Lower leg skin (tissue), 4 donors: ENCODE measurements around the gene TRPC3. TPM values are rescaled to one million over a fixed set of nuclear protein-coding genes. Genes with fewer than 3 reads are reported as not detected.

Experiments
- DNase-seq, 2 donors: peaks; one replicate each; pipeline ENCODE4 v3.0.0-alpha.2; 2019; ENCODE audit warnings: low spot score in 2 of 2
- H3K4me3 ChIP-seq: fragments of 200-600 bp; sonication (generic); 2 replicates; pipeline ENCODE4 v1.5.1; 2017; ENCODE audit warnings: mild to moderate bottlenecking, low read depth; ENCODE audit not compliant: poor library complexity, severe bottlenecking
- CTCF ChIP-seq, 3 donors: fragments of 450-650 bp; IDR thresholded peaks; one replicate each; pipeline ENCODE4 v1.5.1; 2016; ENCODE audit warnings: antibody characterized with exemption in 3 of 3, mild to moderate bottlenecking in 3 of 3, moderate library complexity in 2 of 3
- POLR2A ChIP-seq, 2 donors: fragments of 450-650 bp; IDR thresholded peaks; one replicate each; pipeline ENCODE4 v1.6.1; 2016 to 2017; ENCODE audit warnings: antibody characterized with exemption in 2 of 2, mild to moderate bottlenecking in 1 of 2, moderate library complexity in 1 of 2
- WGBS, 2 donors: methylation state at CpG; one replicate each; pipeline ENCODE4 v1.1.5; 2018; 5-methylcytosine and 5-hydroxymethylcytosine counted together
- intact Hi-C: fragments of 100-400 bp; cut with DNase I; formaldehyde crosslinking; loops from one replicate; pipeline ENCODE4 v1.15.0; 2023; ENCODE audit warnings: low total_unique reads
- total RNA-seq, 4 donors: library from RNA; depleted of rRNA; stranded (reverse); fragments of >200 nt; gene quantifications; one replicate each; pipeline ENCODE4 v1.1.0, GENCODE V29; 2016

The TRPC3 gene
- total RNA-seq, 4 donors from 2014 or later, result 0.06 to 0.38 (median 0.25) TPM

GRCh38 chr4:121977251-121978171 lies 25.7 kb upstream of the TRPC3 start:
- no peak for TF ChIP-seq CTCF (IDR thresholded peaks at IDR 0.05)
- no peak for TF ChIP-seq POLR2A (IDR thresholded peaks at IDR 0.05)
- DNase-seq, result no peak
- WGBS, 2 donors, result 65 to 71% methylated on average over 9 of the region's 9 CpGs
- intact Hi-C loops, result no loop called here
- no peak overlapping the region for H3K4me3 ChIP-seq

GRCh38 chr4:121975784-121976183 lies 23.9 kb upstream of the TRPC3 start:
- H3K4me3 ChIP-seq, result no peak overlapping the region
- no peak for DNase-seq
- 54 to 58% methylated on average over 2 of the region's 2 CpGs for WGBS, 2 donors
- intact Hi-C loops, result no loop called here
- TF ChIP-seq CTCF (IDR thresholded peaks at IDR 0.05), result no peak
- no peak for TF ChIP-seq POLR2A (IDR thresholded peaks at IDR 0.05)

GRCh38 chr4:121973816-121974215 lies 22.0 kb upstream of the TRPC3 start:
- H3K4me3 ChIP-seq, result no peak overlapping the region
- intact Hi-C loops, result no loop called here
- TF ChIP-seq POLR2A (IDR thresholded peaks at IDR 0.05), result no peak
- no peak for TF ChIP-seq CTCF (IDR thresholded peaks at IDR 0.05)
- no peak for DNase-seq
- WGBS, 2 donors, result 48 to 59% methylated on average over 4 of the region's 4 CpGs

GRCh38 chr4:121968859-121969258 lies 17.0 kb upstream of the TRPC3 start:
- intact Hi-C loops, result no loop called here
- no peak for TF ChIP-seq POLR2A (IDR thresholded peaks at IDR 0.05)
- no peak for TF ChIP-seq CTCF (IDR thresholded peaks at IDR 0.05)
- no peak overlapping the region for H3K4me3 ChIP-seq
- DNase-seq, result no peak
- WGBS, 2 donors, result 67 to 82% methylated on average over 1 of the region's 1 CpG

- TF ChIP-seq POLR2A (IDR thresholded peaks at IDR 0.05) (no peak), CTCF (IDR thresholded peaks at IDR 0.05) (no peak)
- DNase-seq, result no peak
- no peak overlapping the region for H3K4me3 ChIP-seq
- WGBS, 2 donors, result 90 to 97% methylated on average over 1 of the region's 1 CpG
- intact Hi-C loops, result no loop called here
These were observed 13.1 kb upstream of the TRPC3 start for GRCh38 chr4:121964958-121965357.
